Right lobe of liver (tissue), 6 donors: Measurements from ENCODE around the gene FAM83D. TPM values are rescaled to one million over a fixed set of nuclear protein-coding genes. Genes with fewer than 3 reads are reported as not detected.

ENCODE experiments used
- ATAC-seq, 4 donors: fragments of 200-7000 bp; cut with Tn5 transposase; one replicate each; pipeline ENCODE4 v1.9.1; 2020; ENCODE audit warnings: mild to moderate bottlenecking in 4 of 4, moderate library complexity in 4 of 4
- DNase-seq, 3 donors: peaks; one replicate each; pipeline ENCODE4 v3.0.0-alpha.2; 2020
- H3K27ac ChIP-seq, 3 donors: fragments of 200-600 bp; one replicate each; pipeline ENCODE4 v1.8.0; 2022
- H3K27me3 ChIP-seq, 2 donors: fragments of 200-600 bp; one replicate each; pipeline ENCODE4 v1.8.0; 2022
- H3K36me3 ChIP-seq, 4 donors: fragments of 200-600 bp; sonication (generic) in 1 of 4; one replicate each; pipeline versions ENCODE4 v1.5.1 to v1.8.0; 2017 to 2022; ENCODE audit warnings: control low read depth in 1 of 4
- H3K4me1 ChIP-seq, 4 donors: fragments of 200-600 bp; sonication (generic) in 1 of 4; one replicate each; pipeline versions ENCODE4 v1.5.1 to v1.8.0; 2017 to 2022; ENCODE audit warnings: control low read depth in 1 of 4
- H3K4me3 ChIP-seq, 3 donors: fragments of 200-600 bp; one replicate each; pipeline ENCODE4 v1.8.0; 2022
- H3K9me3 ChIP-seq, 4 donors: fragments of 200-600 bp; sonication (generic) in 1 of 4; one replicate each; pipeline versions ENCODE4 v1.5.1 to v1.8.0; 2017 to 2022; ENCODE audit warnings: control low read depth in 1 of 4
- CTCF ChIP-seq, 4 donors: fragments of 200-600 bp in 3 of 4; fragments of 450-650 bp in 1 of 4; IDR thresholded peaks; one replicate each; pipeline versions ENCODE4 v1.5.1 to v1.8.0; 2016 to 2022; ENCODE audit warnings: antibody characterized with exemption in 4 of 4, mild to moderate bottlenecking in 2 of 4
- POLR2A ChIP-seq: fragments of 450-650 bp; IDR thresholded peaks from one replicate; pipeline ENCODE4 v1.6.1; 2017; ENCODE audit warnings: antibody characterized with exemption, mild to moderate bottlenecking
- WGBS: methylation state at CpG from one replicate; pipeline ENCODE4 v1.1.6; 2018; ENCODE audit warnings: low coverage, low lambda C conversion rate; ENCODE audit not compliant: insufficient coverage; ENCODE audit errors: missing lambda C conversion rate; 5-methylcytosine and 5-hydroxymethylcytosine counted together
- intact Hi-C, 2 donors: fragments of 100-400 bp; cut with DNase I; formaldehyde crosslinking; loops; one replicate each; pipeline versions ENCODE4 v1.11.2 to v1.14.1; 2022
- total RNA-seq, 6 experiments: library from RNA; depleted of rRNA in 2 of 6; stranded (reverse); fragments of >200 nt in 2 of 6; fragmentation: NEBNext Ultra II Directional in 3 of 6; extraction: Animal tissue kit (Norgen Biotek cat#: 25700) in 3 of 6; gene quantifications; one replicate each; pipeline versions ENCODE4 v1.1.0 to v1.2.4, GENCODE V29; 2016 to 2023
- donor health status: DM: no; HTN: yes; CAD: no.
- donor health status: DM: no; HTN: no; CAD: no.
- donor health status: DM: no; HTN: no; CAD: no.
- donor health status: DM: no; HTN: yes; CAD: no.
- donor health status: DM: no; HTN: yes; CAD: no.

The FAM83D gene
- total RNA-seq, 6 experiments from 2014 or later: 0.83 to 3.3 (median 1.7) TPM

GRCh38 chr20:38970302-38970701, 44.1 kb downstream of the FAM83D start:
- Histone ChIP-seq H3K4me3 (no peak overlapping the region), H3K36me3 (peaks cover 0 to 7% (median 0%) of the 10 kb centered on the region in 4 donors), H3K4me1 (no peaks in the 10 kb centered on the region), H3K9me3 (no peaks in the 10 kb centered on the region), H3K27ac (no peak overlapping the region), H3K27me3 (no peaks in the 10 kb centered on the region)
- intact Hi-C loops: no loop called here
- DNase-seq: no peak
- no peak for ATAC-seq
- WGBS: 88% methylated on average over 1 of the region's 1 CpG
- TF ChIP-seq POLR2A: no peak
- no peak for TF ChIP-seq CTCF (IDR thresholded peaks at IDR 0.05)

GRCh38 chr20:38973107-38973506, 46.9 kb downstream of the FAM83D start:
- no peaks in the 10 kb centered on the region for H3K9me3 ChIP-seq
- no peaks in the 10 kb centered on the region for H3K4me1 ChIP-seq
- ATAC-seq (no peak), DNase-seq (no peak)
- intact Hi-C loops: no loop called here
- no peaks in the 10 kb centered on the region for H3K27me3 ChIP-seq
- H3K27ac ChIP-seq: no peak overlapping the region
- no peak overlapping the region for H3K4me3 ChIP-seq
- H3K36me3 ChIP-seq: peaks cover 0 to 7% (median 0%) of the 10 kb centered on the region in 4 donors
- no peak for TF ChIP-seq CTCF (IDR thresholded peaks at IDR 0.05)
- TF ChIP-seq POLR2A: no peak

- TF ChIP-seq CTCF (IDR thresholded peaks at IDR 0.05) (no peak), POLR2A (no peak)
- H3K9me3 ChIP-seq: no peaks in the 10 kb centered on the region
- peak in 1 of 3 donors; percentile 60 for DNase-seq
- intact Hi-C loops: no loop called here
- no peak overlapping the region for H3K27ac ChIP-seq
- peak; percentile 38 to 68 (median 60) for ATAC-seq
- H3K4me1 ChIP-seq: no peaks in the 10 kb centered on the region
- peaks cover 0 to 7% (median 0%) of the 10 kb centered on the region in 4 donors for H3K36me3 ChIP-seq
- no peak overlapping the region for H3K4me3 ChIP-seq
- no peaks in the 10 kb centered on the region for H3K27me3 ChIP-seq
- WGBS: 36% methylated on average over 5 of the region's 5 CpGs
Measured at GRCh38 chr20:38973645-38974044, 47.4 kb downstream of the FAM83D start.

- Histone ChIP-seq H3K36me3 (peaks cover 0 to 4% (median 2%) of the 10 kb centered on the region in 4 donors), H3K4me3 (no peak overlapping the region), H3K9me3 (no peaks in the 10 kb centered on the region), H3K4me1 (no peaks in the 10 kb centered on the region), H3K27ac (no peak overlapping the region), H3K27me3 (no peaks in the 10 kb centered on the region)
- 71% methylated on average over 2 of the region's 2 CpGs for WGBS
- no peak for ATAC-seq
- DNase-seq: no peak
- TF ChIP-seq POLR2A (no peak), CTCF (IDR thresholded peaks at IDR 0.05) (no peak)
- intact Hi-C loops: no loop called here
Measured at GRCh38 chr20:38975539-38976120, 49.4 kb downstream of the FAM83D start.

GRCh38 chr20:38979434-38979833, 53.2 kb downstream of the FAM83D start:
- Histone ChIP-seq H3K27ac (no peak overlapping the region), H3K4me3 (no peak overlapping the region), H3K9me3 (no peaks in the 10 kb centered on the region), H3K4me1 (peaks cover 0 to 2% (median 0%) of the 10 kb centered on the region in 4 donors), H3K36me3 (peaks cover 0 to 5% (median 2%) of the 10 kb centered on the region in 4 donors), H3K27me3 (no peaks in the 10 kb centered on the region)
- intact Hi-C loops: no loop called here
- TF ChIP-seq POLR2A: no peak
- no peak for TF ChIP-seq CTCF (IDR thresholded peaks at IDR 0.05)
- ATAC-seq (no peak), DNase-seq (no peak)
- 73% methylated on average over 2 of the region's 2 CpGs for WGBS
